Cardiac fibroblast (primary cell): Measurements from ENCODE around the gene SEMG1.

Experiments used
- DNase-seq, 2 donors: peaks; one replicate each; pipeline versions ENCODE4 v3.0.0 to v3.0.0-alpha.2; 2010; ENCODE audit warnings: low read depth in 2 of 2
- H3K4me3 ChIP-seq, 2 donors: replicated peaks in 1 of 2; 1 replicate in 1 of 2; 2 replicates in 1 of 2; pipeline ENCODE4 v1.5.1; 2011; ENCODE audit warnings: low read depth in 2 of 2, low read length in 2 of 2, mild to moderate bottlenecking in 2 of 2, moderate library complexity in 1 of 2
- CTCF ChIP-seq: IDR thresholded peaks from one replicate; pipeline ENCODE4 v1.5.1; 2011; ENCODE audit warnings: low read depth, mild to moderate bottlenecking, low read length, inconsistent platforms

Gene SEMG1

GRCh38 chr20:45253261-45253660 lies 46.4 kb downstream of the SEMG1 start:
- no peak for DNase-seq
- H3K4me3 ChIP-seq, result no peak overlapping the region
- no peak for TF ChIP-seq CTCF

DNA sequence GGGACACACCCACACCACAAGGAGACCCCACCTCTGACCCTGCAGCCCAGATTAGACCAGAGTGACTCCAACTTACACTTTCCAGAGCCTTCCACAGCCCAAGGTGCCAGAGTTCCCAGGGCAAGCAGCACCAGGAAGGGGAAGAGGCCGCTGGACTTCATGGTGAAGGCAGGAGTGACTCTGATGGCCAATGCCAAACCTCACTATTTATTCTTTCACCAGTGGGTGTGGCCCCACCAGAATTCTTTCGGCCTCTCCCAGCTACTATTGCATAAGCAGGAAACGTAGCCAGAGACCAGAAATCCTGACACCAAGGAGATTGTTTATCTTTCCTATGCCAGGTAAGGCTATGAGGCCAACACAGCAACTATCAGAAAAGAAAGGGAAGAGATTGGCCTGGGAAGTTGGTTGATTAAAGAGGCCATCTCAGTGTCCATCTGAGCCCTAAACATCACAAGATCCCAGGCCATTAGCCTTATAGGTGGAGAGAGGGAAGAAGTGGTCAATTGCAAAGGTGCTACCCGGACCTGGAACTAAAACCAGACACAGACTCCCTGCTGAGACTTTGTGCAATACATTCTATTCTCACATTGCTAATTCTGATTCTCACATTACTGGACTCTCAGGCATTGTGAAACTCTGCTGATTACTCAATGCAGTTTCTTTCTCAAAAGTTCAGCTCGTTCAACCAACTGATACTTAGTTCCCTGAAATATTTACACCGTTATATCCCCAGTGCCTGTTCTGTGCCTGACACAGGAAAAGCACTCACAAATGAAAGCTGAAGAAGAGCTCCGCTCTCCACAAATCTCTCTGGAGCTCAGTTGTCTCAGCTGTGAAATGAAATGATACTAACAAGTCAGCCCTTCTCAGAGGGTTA lies 47.8 kb downstream of the SEMG1 start, which contains the start of gene SLPI:
TSS of gene SLPI (minus strand) at position 182 of the 880 bp plus-strand sequence. CDS start at position 161, 21 bp downstream.
- TF ChIP-seq CTCF, result no peak
- no peak within 1 kb of the TSS for H3K4me3 ChIP-seq
- DNase-seq, result peak; percentile 61 to 66

GRCh38 chr20:45257161-45257560 lies 50.3 kb downstream of the SEMG1 start:
- H3K4me3 ChIP-seq, result no peak overlapping the region
- no peak for DNase-seq
- TF ChIP-seq CTCF, result no peak

DNA sequence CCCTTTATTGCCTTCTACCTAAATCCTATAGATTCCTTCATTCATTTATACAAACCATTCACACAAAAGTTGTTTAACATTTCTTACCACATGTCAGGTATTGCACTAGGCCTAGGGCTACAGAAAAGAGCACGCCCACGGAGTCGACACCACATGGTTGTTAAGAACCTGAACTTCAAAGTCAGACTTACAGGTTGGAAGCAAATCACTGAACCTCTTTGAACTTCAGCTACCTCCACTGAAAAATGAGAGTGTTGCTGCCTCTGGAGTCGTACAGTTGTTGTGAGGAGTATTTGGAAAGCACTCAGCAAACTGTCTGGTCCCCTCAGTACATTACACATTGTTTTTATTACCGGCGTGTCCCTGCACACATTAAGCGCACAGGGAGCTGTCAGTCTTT lies 50.9 kb downstream of the SEMG1 start:
- no peak for TF ChIP-seq CTCF
- no peak for DNase-seq
- H3K4me3 ChIP-seq, result no peak overlapping the region

DNA sequence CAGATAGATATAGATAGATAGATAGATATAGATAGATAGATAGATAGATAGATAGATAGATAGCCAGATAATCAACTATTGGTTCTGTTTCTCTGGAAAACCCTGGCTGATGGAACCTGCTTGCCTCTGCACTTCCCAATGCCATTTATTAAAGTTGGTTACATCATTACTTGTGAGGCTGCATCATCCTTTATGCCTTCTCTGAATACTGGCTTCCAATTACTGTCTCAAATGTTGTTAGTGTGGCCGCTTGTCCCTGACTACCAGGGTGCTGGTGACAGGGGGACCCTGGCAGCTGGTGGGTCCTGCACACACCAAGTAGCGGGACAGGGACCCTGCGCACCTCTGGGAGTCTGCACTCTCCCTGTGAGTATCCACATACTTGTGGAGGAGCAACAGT lies 51.4 kb downstream of the SEMG1 start:
- no peak overlapping the region for H3K4me3 ChIP-seq
- DNase-seq, result no peak
- TF ChIP-seq CTCF, result no peak

GRCh38 chr20:45258664-45259063 lies 51.8 kb downstream of the SEMG1 start:
- TF ChIP-seq CTCF, result no peak
- no peak for DNase-seq
- H3K4me3 ChIP-seq, result no peak overlapping the region
